ENCODE measurements around the gene PRCC. TPM values are rescaled to one million over a fixed set of nuclear protein-coding genes. Genes with fewer than 3 reads are reported as not detected.

The PRCC gene
- total and polyA plus RNA-seq, 2 of the 8 experiments (the other 6 are each of a cell fraction or from before 2014, with no cell fraction given): 95.2 to 115 TPM

DNA sequence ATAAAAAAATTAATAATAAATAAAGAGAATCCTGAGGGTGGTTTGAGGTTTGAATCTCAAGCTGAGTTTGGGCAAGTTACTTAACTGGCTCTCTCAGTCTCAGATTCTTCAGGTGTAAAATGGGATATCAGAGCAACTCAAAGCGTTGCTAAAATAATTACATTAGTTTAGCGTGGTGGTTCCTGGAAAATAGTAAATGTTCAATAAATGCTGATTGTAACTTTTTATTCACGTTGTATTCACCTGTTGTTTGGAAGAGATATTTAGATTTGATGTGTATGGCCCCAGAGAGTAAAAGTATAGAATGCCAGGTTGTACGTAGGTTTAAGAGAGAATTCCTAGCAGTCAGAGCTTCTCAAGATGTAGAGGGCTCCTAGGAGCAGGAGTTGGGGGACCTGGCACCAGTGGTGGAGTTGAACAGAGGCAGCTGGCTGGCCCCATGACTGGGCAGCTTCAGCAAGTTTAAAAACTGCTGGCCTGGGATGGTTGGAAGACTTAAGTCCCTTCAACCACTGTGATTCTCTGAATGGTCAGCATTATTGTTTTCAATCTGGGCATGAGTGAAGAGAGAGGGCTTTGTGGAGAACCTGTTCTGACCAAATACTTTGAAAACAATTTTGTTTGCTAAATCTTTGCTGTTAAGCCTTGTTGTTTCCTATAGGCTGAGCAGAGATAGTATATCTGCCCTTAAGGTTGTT lies 22.4 kb downstream of the PRCC start (continued):
- TF ChIP-seq, protein P1, sequence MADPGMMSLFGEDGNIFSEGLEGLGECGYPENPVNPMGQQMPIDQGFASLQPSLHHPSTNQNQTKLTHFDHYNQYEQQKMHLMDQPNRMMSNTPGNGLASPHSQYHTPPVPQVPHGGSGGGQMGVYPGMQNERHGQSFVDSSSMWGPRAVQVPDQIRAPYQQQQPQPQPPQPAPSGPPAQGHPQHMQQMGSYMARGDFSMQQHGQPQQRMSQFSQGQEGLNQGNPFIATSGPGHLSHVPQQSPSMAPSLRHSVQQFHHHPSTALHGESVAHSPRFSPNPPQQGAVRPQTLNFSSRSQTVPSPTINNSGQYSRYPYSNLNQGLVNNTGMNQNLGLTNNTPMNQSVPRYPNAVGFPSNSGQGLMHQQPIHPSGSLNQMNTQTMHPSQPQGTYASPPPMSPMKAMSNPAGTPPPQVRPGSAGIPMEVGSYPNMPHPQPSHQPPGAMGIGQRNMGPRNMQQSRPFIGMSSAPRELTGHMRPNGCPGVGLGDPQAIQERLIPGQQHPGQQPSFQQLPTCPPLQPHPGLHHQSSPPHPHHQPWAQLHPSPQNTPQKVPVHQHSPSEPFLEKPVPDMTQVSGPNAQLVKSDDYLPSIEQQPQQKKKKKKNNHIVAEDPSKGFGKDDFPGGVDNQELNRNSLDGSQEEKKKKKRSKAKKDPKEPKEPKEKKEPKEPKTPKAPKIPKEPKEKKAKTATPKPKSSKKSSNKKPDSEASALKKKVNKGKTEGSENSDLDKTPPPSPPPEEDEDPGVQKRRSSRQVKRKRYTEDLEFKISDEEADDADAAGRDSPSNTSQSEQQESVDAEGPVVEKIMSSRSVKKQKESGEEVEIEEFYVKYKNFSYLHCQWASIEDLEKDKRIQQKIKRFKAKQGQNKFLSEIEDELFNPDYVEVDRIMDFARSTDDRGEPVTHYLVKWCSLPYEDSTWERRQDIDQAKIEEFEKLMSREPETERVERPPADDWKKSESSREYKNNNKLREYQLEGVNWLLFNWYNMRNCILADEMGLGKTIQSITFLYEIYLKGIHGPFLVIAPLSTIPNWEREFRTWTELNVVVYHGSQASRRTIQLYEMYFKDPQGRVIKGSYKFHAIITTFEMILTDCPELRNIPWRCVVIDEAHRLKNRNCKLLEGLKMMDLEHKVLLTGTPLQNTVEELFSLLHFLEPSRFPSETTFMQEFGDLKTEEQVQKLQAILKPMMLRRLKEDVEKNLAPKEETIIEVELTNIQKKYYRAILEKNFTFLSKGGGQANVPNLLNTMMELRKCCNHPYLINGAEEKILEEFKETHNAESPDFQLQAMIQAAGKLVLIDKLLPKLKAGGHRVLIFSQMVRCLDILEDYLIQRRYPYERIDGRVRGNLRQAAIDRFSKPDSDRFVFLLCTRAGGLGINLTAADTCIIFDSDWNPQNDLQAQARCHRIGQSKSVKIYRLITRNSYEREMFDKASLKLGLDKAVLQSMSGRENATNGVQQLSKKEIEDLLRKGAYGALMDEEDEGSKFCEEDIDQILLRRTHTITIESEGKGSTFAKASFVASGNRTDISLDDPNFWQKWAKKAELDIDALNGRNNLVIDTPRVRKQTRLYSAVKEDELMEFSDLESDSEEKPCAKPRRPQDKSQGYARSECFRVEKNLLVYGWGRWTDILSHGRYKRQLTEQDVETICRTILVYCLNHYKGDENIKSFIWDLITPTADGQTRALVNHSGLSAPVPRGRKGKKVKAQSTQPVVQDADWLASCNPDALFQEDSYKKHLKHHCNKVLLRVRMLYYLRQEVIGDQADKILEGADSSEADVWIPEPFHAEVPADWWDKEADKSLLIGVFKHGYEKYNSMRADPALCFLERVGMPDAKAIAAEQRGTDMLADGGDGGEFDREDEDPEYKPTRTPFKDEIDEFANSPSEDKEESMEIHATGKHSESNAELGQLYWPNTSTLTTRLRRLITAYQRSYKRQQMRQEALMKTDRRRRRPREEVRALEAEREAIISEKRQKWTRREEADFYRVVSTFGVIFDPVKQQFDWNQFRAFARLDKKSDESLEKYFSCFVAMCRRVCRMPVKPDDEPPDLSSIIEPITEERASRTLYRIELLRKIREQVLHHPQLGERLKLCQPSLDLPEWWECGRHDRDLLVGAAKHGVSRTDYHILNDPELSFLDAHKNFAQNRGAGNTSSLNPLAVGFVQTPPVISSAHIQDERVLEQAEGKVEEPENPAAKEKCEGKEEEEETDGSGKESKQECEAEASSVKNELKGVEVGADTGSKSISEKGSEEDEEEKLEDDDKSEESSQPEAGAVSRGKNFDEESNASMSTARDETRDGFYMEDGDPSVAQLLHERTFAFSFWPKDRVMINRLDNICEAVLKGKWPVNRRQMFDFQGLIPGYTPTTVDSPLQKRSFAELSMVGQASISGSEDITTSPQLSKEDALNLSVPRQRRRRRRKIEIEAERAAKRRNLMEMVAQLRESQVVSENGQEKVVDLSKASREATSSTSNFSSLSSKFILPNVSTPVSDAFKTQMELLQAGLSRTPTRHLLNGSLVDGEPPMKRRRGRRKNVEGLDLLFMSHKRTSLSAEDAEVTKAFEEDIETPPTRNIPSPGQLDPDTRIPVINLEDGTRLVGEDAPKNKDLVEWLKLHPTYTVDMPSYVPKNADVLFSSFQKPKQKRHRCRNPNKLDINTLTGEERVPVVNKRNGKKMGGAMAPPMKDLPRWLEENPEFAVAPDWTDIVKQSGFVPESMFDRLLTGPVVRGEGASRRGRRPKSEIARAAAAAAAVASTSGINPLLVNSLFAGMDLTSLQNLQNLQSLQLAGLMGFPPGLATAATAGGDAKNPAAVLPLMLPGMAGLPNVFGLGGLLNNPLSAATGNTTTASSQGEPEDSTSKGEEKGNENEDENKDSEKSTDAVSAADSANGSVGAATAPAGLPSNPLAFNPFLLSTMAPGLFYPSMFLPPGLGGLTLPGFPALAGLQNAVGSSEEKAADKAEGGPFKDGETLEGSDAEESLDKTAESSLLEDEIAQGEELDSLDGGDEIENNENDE (IDR thresholded peaks at IDR 0.05; ENCODE audit: insufficient replicate concordance, low read length): no peak
